ENCODE measurements around the gene MIER2. TPM values are rescaled to one million over a fixed set of nuclear protein-coding genes. Genes with fewer than 3 reads are reported as not detected.

Gene MIER2
- total and polyA plus RNA-seq, 7 donors: 6.6 to 31.9 (median 12.3) TPM

DNA sequence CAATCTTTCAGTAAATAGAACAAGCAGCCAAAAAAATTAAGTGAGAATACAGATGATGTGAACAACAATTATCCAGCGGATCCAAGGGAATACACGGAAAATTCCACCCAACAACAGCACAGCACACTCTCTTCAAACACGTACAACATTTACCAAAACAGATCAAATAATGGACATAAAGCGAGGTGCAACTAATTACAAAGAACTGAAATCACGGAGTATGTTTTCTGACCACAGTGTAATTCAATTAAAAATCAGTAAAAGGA lies 26.2 kb downstream of the MIER2 start:
- Histone ChIP-seq H3K36me3 (peaks cover 3 to 77% (median 13%) of the 10 kb centered on the region in 4 donors), H3K27ac (no peak overlapping the region), H3K27me3 (no peaks in the 10 kb centered on the region), H3K4me1 (no peaks in the 10 kb centered on the region), H3K4me3 (no peak overlapping the region), H3K9me3 (peaks cover 0 to 3% (median 0%) of the 10 kb centered on the region in 4 donors)
- 77 to 92% methylated on average over 5 of the region's 5 CpGs for whole genome bisulfite sequencing, 2 donors
- TF ChIP-seq EP300 (IDR thresholded peaks at IDR 0.05) (no peak), POLR2A (IDR thresholded peaks at IDR 0.05) (no peak), POLR2AphosphoS5 (IDR thresholded peaks at IDR 0.05) (no peak)
- TF ChIP-seq, protein P1, sequence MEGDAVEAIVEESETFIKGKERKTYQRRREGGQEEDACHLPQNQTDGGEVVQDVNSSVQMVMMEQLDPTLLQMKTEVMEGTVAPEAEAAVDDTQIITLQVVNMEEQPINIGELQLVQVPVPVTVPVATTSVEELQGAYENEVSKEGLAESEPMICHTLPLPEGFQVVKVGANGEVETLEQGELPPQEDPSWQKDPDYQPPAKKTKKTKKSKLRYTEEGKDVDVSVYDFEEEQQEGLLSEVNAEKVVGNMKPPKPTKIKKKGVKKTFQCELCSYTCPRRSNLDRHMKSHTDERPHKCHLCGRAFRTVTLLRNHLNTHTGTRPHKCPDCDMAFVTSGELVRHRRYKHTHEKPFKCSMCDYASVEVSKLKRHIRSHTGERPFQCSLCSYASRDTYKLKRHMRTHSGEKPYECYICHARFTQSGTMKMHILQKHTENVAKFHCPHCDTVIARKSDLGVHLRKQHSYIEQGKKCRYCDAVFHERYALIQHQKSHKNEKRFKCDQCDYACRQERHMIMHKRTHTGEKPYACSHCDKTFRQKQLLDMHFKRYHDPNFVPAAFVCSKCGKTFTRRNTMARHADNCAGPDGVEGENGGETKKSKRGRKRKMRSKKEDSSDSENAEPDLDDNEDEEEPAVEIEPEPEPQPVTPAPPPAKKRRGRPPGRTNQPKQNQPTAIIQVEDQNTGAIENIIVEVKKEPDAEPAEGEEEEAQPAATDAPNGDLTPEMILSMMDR (IDR thresholded peaks at IDR 0.05): no peak
- intact Hi-C loops (cut with DNase I): no loop called here
- no peak for DNase-seq

DNA sequence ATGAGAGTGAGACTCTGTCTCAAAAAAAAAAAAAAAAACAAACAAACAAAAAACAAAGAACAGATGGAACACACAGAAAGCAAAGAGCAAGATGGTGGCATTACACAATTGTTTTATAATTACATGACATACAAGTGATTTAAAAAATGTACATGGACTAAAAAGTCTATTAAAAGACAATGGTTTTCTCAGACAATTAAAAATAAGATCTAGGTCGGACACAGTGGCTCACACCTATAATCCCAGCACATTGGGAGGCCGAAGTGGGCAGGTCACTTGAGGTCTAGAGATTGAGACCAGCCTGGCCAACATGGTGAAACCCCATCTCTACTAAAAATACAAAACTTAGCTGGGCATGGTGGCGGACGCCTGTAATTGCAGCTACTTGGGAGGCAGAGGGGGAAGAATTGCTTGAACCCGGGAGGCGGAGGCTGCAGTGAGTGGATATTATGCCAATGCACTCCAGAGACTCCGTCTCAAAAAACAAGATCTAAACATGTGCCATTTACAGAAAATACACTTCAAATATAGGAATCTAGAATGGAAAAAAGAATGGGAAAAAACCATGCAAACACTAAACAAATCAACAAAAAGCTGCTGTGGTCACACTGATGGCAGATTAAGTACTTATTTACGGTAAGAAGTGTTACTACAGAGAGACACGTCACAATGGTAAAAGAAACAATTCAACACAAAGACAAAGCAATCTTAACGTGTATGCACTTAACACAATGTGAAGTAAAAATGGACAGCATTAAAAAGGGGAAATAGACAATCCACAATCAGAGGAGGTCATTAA lies 26.7 kb downstream of the MIER2 start:
- Histone ChIP-seq H3K27me3 (no peaks in the 10 kb centered on the region), H3K27ac (no peak overlapping the region), H3K4me1 (no peaks in the 10 kb centered on the region), H3K9me3 (peaks cover 0 to 3% (median 0%) of the 10 kb centered on the region in 4 donors), H3K36me3 (peaks cover 3 to 78% (median 15%) of the 10 kb centered on the region in 4 donors), H3K4me3 (no peak overlapping the region)
- DNase-seq: no peak
- TF ChIP-seq, protein P1 (IDR thresholded peaks at IDR 0.05): no peak
- TF ChIP-seq EP300 (IDR thresholded peaks at IDR 0.05): no peak
- no peak for TF ChIP-seq POLR2AphosphoS5 (IDR thresholded peaks at IDR 0.05)
- no peak for TF ChIP-seq POLR2A (IDR thresholded peaks at IDR 0.05)
- intact Hi-C loops (cut with DNase I): no loop called here
- 95 to 96% methylated on average over 10 of the region's 10 CpGs for WGBS, 2 donors

DNA sequence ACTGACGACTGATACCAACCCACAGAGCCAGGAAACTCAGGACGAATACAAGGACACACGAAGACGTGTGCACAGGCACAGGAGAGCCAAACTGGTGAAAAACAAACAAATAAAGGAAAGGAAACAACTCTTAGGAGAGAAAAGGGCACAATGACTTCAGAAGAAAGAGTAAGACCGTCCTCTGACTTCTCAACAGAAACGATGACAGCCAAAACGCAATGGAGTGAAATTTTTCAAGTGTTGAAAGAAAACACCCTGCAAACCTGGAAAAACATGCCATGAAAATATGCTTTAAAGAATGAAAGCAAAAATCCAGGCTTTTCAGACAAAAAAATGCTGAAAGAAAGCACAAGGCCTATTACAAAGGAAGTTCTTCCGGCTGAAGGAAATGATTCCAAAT lies 28.8 kb downstream of the MIER2 start:
- no peak for TF ChIP-seq POLR2AphosphoS5 (IDR thresholded peaks at IDR 0.05)
- TF ChIP-seq EP300 (IDR thresholded peaks at IDR 0.05): no peak
- TF ChIP-seq, protein P1 (IDR thresholded peaks at IDR 0.05): no peak
- TF ChIP-seq POLR2A (IDR thresholded peaks at IDR 0.05): no peak
- Histone ChIP-seq H3K4me3 (no peak overlapping the region), H3K27ac (no peak overlapping the region), H3K36me3 (peaks cover 3 to 73% (median 17%) of the 10 kb centered on the region in 4 donors), H3K27me3 (no peaks in the 10 kb centered on the region), H3K9me3 (peaks cover 0 to 3% (median 0%) of the 10 kb centered on the region in 4 donors), H3K4me1 (no peaks in the 10 kb centered on the region)
- 94 to 95% methylated on average over 8 of the region's 8 CpGs for WGBS, 2 donors
- intact Hi-C loops (cut with DNase I): no loop called here
- DNase-seq: no peak

DNA sequence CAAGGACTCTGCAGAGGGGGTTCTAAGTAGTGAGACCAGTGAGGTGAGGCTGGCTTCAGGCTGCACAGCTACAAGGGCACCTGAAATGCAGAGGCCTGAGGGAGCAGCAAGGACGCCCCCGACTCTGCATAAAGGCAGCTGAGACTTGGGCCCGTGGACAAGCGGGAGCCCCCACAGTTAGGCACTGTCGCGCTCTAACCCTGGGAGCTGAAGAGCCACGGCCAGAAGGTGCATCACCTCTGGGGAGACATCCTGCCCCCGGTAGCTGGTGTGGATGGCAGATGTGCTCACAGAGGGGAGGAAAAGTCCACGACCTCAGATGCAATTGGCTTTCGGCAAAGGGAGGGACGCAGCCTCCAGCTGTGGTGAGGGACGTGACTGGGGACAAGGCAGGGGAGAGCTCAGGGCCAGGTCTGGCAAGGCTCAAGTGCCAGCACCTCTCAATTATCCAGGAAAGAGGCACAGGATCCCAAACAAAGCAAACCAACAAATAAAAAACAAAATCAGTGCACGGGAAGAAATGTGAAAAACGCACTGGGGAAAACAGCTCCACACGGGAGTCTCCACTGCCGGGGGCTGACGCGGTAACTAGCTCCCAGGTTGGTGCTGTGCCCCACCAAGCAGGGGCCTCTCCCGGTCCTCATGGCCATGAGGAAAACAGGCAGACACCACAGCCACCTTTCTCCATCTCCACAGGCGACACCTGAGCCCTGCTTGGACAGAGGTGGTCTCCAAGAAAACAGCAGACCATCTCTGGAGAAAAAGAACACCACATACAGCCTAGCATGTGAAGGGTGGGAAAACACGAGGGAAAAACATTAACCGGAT lies 30.4 kb downstream of the MIER2 start:
- H3K36me3 ChIP-seq: peaks cover 3 to 62% (median 17%) of the 10 kb centered on the region in 4 donors
- TF ChIP-seq, protein P1 (IDR thresholded peaks at IDR 0.05): no peak
- TF ChIP-seq POLR2A (IDR thresholded peaks at IDR 0.05): no peak
- no peak for TF ChIP-seq POLR2AphosphoS5 (IDR thresholded peaks at IDR 0.05)
- TF ChIP-seq EP300 (IDR thresholded peaks at IDR 0.05): no peak
- DNase-seq: no peak
- H3K4me3 ChIP-seq: no peak overlapping the region
- H3K4me1 ChIP-seq: no peaks in the 10 kb centered on the region
- H3K27me3 ChIP-seq: no peaks in the 10 kb centered on the region
- peaks cover 0 to 3% (median 0%) of the 10 kb centered on the region in 4 donors for H3K9me3 ChIP-seq
- 90 to 93% methylated on average over 22 of the region's 22 CpGs for WGBS, 2 donors
- intact Hi-C loops (cut with DNase I): no loop called here
- no peak overlapping the region for H3K27ac ChIP-seq

Data from sigmoid colon (tissue), 7 donors.